ENCODE data around the gene IRF2BP2.
"Not testable (repeated sequence)": the region's sequence is repeated elsewhere in the genome, so short reads cannot be mapped to it uniquely, and the experiment has no call there.

IRF2BP2 gene

GRCh38 chr1:234600418-234601281, 9.3 kb downstream of the IRF2BP2 start:
- no peak for DNase-seq

- DNase-seq, result peak; percentile 85
Observed at GRCh38 chr1:234599617-234600417, 10.2 kb downstream of the IRF2BP2 start.

- DNase-seq, result no peak
Observed at GRCh38 chr1:234598974-234599616, 10.9 kb downstream of the IRF2BP2 start.

- peak; percentile 57 for DNase-seq
Observed at GRCh38 chr1:234597894-234598293, 12.1 kb downstream of the IRF2BP2 start.

GRCh38 chr1:234595899-234596298, 14.1 kb downstream of the IRF2BP2 start:
- DNase-seq, result no peak

- DNase-seq, result not testable (repeated sequence)
Observed at GRCh38 chr1:234594575-234594974, 15.4 kb downstream of the IRF2BP2 start.

GRCh38 chr1:234593771-234594504, 16.0 kb downstream of the IRF2BP2 start:
- no peak for DNase-seq

GRCh38 chr1:234593109-234593508, 16.9 kb downstream of the IRF2BP2 start:
- DNase-seq, result no peak

- no peak for DNase-seq
Observed at GRCh38 chr1:234592240-234592639, 17.7 kb downstream of the IRF2BP2 start.

- no peak for DNase-seq
Observed at GRCh38 chr1:234591131-234591530, 18.8 kb downstream of the IRF2BP2 start.

GRCh38 chr1:234589854-234590620, 19.9 kb downstream of the IRF2BP2 start:
- no peak for DNase-seq

GRCh38 chr1:234589064-234589800, 20.7 kb downstream of the IRF2BP2 start:
- DNase-seq, result no peak

- no peak for DNase-seq
Observed at GRCh38 chr1:234588386-234588785, 21.6 kb downstream of the IRF2BP2 start.

- peak; percentile 52 for DNase-seq
Observed at GRCh38 chr1:234586892-234587485, 23.0 kb downstream of the IRF2BP2 start.

- DNase-seq, result no peak
Observed at GRCh38 chr1:234586304-234586703, 23.7 kb downstream of the IRF2BP2 start.

GRCh38 chr1:234585330-234586055, 24.5 kb downstream of the IRF2BP2 start:
- DNase-seq, result peak; percentile 65

- peak; percentile 63 for DNase-seq
Observed at GRCh38 chr1:234584926-234585325, 25.1 kb downstream of the IRF2BP2 start.

GRCh38 chr1:234584420-234584805, 25.6 kb downstream of the IRF2BP2 start:
- DNase-seq, result no peak

- no peak for DNase-seq
Observed at GRCh38 chr1:234583755-234584419, 26.1 kb downstream of the IRF2BP2 start.

Measured in fibroblast of skin of back (primary cell).